Body of pancreas (tissue), 4 donors: Measurements from ENCODE around the gene MAPT.

Source experiments
- POLR2A ChIP-seq, 3 donors: fragments of 450-650 bp; IDR thresholded peaks; one replicate each; pipeline ENCODE4 v1.6.1; 2016; ENCODE audit warnings: antibody characterized with exemption in 3 of 3, mild to moderate bottlenecking in 2 of 3
- TF ChIP-seq, protein P1 (sequence below), 7 experiments: fragments of 450-650 bp in 4 of 7; fragments of 200-600 bp in 3 of 7; sonication (generic) in 3 of 7; IDR thresholded peaks; one replicate each; pipeline ENCODE4 v1.5.1; 2016 to 2019; ENCODE audit warnings: antibody characterized with exemption in 7 of 7

DNA sequence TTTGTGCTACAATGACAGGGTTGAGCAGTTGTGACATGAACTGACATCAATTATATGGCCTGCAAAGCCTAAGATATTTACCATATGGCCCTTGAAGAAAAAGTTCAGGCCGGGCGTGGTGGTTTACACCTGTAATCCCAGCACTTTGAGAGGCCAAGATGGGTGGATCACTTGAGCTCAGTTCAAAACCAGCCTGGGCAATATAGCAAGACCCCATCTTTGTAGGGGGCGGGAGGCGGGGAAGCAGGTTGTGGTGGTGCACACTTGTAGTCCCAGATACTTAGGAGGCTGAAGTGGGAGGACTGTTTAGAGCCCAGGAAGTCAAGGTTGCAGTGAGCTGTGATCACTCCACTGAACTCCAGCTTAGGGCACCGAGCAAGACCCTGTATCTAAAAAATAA, 153.0 kb downstream of the MAPT start:
- TF ChIP-seq, protein P1, sequence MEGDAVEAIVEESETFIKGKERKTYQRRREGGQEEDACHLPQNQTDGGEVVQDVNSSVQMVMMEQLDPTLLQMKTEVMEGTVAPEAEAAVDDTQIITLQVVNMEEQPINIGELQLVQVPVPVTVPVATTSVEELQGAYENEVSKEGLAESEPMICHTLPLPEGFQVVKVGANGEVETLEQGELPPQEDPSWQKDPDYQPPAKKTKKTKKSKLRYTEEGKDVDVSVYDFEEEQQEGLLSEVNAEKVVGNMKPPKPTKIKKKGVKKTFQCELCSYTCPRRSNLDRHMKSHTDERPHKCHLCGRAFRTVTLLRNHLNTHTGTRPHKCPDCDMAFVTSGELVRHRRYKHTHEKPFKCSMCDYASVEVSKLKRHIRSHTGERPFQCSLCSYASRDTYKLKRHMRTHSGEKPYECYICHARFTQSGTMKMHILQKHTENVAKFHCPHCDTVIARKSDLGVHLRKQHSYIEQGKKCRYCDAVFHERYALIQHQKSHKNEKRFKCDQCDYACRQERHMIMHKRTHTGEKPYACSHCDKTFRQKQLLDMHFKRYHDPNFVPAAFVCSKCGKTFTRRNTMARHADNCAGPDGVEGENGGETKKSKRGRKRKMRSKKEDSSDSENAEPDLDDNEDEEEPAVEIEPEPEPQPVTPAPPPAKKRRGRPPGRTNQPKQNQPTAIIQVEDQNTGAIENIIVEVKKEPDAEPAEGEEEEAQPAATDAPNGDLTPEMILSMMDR (IDR thresholded peaks at IDR 0.05) = no peak
- no peak for TF ChIP-seq POLR2A (IDR thresholded peaks at IDR 0.05)
